ENCODE results near the gene EHBP1. TPM values are rescaled to one million over a fixed set of nuclear protein-coding genes. Genes with fewer than 3 reads are reported as not detected.

EHBP1 gene
- total RNA-seq, 3 donors from 2014 or later (not counting 1 experiment from before 2014, with no cell fraction given) = 22.4 to 33.4 (median 28.3) TPM

DNA sequence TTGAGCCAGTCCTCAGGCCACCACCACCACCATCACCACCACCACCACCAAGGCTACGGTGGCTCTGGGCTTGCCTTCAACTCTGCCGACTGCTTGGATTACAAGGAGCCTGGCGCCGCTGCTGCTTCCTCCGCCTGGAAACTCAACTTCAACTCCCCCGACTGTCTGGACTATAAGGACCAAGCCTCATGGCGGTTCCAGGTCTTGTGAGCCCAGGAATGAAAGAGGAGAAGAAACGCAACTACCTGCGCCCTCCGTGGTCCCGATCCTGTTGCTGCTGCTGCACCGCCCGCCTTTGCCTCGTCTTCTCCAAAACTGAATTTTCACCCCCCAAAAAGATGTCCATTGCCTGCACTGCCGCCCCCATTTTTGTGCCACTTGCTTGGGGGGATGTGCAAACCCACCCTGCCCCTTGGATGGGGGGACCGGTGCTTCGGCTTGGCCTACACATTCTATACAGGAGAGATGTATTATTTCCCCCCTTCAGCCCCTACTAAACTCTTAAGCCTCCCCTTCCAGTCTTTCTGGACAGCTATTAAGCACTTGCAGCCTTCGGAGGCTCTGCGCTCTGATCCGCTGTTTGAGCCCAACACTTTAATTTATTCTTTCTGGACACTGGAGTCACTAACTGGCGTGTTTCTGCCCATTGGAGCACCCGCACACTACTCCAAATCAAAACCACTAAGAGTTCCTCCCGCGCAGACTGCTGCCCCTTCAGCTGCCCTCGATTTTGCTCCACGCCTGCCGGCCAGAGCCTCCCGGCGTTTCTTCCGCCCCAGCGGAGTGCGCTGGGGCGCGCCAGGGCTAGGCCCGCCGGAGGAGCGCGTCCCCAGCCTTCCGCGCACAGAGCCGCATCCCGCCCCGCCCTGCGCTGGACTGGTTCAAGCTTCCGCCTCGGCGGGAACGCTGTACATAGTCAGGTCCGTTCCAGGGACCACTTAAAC lies 350.9 kb downstream of the EHBP1 start:
- Mint-ChIP-seq H3K4me3 (peak overlapping the region; percentile 52), H3K27ac (no peak overlapping the region), H3K4me1 (peaks cover 43 to 44% of the 10 kb centered on the region in 2 donors), H3K9me3 (no peaks in the 10 kb centered on the region), H3K27me3 (ENCODE audit: low read depth in 2 of 2) (peaks cover 71 to 76% of the 10 kb centered on the region in 2 donors), H3K36me3 (no peaks in the 10 kb centered on the region)
- H3K27me3 ChIP-seq (ENCODE audit: control insufficient read depth, insufficient read depth, low read length) = peaks cover 77% of the 10 kb centered on the region
- DNase-seq (no peak), ATAC-seq (peak in 1 of 3 donors; percentile 31)
- H3K4me3 ChIP-seq (ENCODE audit: low read length) = no peak overlapping the region
- no peak overlapping the region for H3K27ac ChIP-seq (ENCODE audit: low read length)
- 11% methylated on average over 49 of the region's 49 CpGs for WGBS (ENCODE audit: insufficient coverage)
- H3K4me1 ChIP-seq (ENCODE audit: control insufficient read depth, insufficient read depth, low read length) = peaks cover 64% of the 10 kb centered on the region
- intact Hi-C loops (cut with micrococcal nuclease) = no loop called here
- no peaks in the 10 kb centered on the region for H3K36me3 ChIP-seq (ENCODE audit: control insufficient read depth, insufficient read depth, low read length)
- TF ChIP-seq, protein P1, sequence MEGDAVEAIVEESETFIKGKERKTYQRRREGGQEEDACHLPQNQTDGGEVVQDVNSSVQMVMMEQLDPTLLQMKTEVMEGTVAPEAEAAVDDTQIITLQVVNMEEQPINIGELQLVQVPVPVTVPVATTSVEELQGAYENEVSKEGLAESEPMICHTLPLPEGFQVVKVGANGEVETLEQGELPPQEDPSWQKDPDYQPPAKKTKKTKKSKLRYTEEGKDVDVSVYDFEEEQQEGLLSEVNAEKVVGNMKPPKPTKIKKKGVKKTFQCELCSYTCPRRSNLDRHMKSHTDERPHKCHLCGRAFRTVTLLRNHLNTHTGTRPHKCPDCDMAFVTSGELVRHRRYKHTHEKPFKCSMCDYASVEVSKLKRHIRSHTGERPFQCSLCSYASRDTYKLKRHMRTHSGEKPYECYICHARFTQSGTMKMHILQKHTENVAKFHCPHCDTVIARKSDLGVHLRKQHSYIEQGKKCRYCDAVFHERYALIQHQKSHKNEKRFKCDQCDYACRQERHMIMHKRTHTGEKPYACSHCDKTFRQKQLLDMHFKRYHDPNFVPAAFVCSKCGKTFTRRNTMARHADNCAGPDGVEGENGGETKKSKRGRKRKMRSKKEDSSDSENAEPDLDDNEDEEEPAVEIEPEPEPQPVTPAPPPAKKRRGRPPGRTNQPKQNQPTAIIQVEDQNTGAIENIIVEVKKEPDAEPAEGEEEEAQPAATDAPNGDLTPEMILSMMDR (IDR thresholded peaks at IDR 0.05) = no peak
- H3K9me3 ChIP-seq (ENCODE audit: control insufficient read depth, insufficient read depth, low read length) = no peaks in the 10 kb centered on the region

DNA sequence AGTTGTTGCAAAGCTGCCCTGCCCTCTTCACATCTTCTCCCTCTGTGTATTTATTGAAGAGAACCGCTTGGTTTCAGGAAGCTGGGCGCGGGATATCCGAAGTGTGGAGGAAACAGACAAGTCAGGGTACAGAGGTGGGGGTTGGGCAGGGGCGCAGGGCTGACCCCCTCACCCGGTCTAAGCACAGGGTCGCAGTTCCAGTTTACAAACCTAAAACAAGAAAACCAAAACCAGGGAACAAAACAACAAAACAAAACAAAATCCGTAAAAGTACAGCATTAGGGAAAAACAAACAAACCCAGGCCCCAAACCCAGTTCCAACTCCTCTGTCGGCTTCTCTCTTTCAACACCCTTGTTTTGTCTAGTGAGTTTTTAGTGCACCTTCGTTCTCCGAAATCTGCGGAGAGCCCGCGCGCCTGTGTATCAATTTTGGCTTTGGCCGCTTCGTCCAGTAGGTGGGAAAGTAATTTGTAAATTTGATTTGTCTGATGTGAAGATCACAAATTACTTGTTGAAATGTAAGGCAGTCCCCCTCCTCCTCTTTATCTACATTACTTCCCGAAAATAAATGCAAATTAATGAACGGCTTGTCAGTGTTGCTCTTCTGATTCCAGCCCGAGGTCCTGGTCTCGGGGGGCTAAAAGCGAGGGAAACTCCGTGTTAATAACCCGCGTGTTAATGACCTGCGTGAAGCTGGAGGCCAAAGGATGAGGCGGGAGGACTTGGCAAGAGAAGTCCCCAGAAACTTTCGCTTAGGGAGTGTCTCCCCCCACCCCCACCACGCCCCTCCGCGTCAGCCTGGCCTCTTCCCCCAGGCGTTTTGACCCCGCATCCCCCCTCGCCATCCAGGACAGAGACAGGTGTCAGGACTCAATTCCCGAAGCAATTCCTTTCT lies 352.0 kb downstream of the EHBP1 start:
- Histone ChIP-seq H3K36me3 (ENCODE audit: control insufficient read depth, insufficient read depth, low read length) (no peaks in the 10 kb centered on the region), H3K27me3 (ENCODE audit: control insufficient read depth, insufficient read depth, low read length) (peaks cover 75% of the 10 kb centered on the region), H3K9me3 (ENCODE audit: control insufficient read depth, insufficient read depth, low read length) (no peaks in the 10 kb centered on the region), H3K27ac (ENCODE audit: low read length) (no peak overlapping the region), H3K4me3 (ENCODE audit: low read length) (no peak overlapping the region), H3K4me1 (ENCODE audit: control insufficient read depth, insufficient read depth, low read length) (peaks cover 58% of the 10 kb centered on the region)
- Mint-ChIP-seq H3K36me3 (no peaks in the 10 kb centered on the region), H3K9me3 (peaks cover 0 to under 1% of the 10 kb centered on the region in 2 donors), H3K27ac (no peak overlapping the region), H3K4me3 (peak overlapping the region; percentile 52), H3K27me3 (ENCODE audit: low read depth in 2 of 2) (peaks cover 71 to 80% of the 10 kb centered on the region in 2 donors), H3K4me1 (peaks cover 43 to 44% of the 10 kb centered on the region in 2 donors)
- TF ChIP-seq, protein P1 (IDR thresholded peaks at IDR 0.05) = no peak
- no peak for ATAC-seq
- DNase-seq = no peak
- intact Hi-C loops (cut with micrococcal nuclease) = no loop called here
- WGBS (ENCODE audit: insufficient coverage) = 13% methylated on average over 22 of the region's 35 CpGs

DNA sequence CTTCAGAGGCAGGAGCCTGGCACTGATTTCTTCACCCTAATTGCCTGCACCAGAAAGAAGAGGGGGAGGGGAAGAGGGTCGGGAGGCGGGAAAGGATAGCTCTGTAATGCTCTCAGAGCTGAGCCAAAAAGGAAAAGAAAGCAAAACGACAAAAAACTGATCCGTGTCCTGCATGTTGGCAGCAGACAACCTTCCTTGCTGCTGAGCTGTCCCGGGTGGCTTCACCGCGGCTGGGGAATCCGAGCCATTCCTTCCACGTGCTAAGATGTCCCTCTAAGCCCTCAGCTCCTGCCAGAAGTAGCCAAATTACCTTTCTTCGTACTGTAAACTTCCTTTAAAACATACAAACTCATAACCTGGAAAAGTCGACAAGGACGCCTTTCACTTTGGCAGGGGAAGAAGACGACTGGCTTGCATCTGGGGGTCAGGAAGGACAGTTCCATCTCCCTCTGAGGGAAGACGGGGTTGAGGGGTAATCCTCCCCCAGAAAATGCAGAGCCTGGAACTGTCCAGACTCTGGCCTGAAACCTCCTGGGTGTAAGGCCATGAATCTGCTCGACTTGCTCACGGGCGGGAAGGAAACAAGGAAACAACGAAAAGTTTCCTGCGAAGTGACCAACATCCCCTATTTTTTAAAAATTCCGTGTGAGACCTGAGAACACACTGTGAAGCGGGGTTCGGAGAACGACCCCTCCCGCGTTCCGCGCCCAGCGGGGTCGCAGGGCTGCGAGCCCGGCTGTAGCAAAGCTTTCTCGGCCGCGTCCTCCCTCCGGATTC lies 352.8 kb downstream of the EHBP1 start:
- H3K27me3 ChIP-seq (ENCODE audit: control insufficient read depth, insufficient read depth, low read length) = peaks cover 75% of the 10 kb centered on the region
- H3K36me3 ChIP-seq (ENCODE audit: control insufficient read depth, insufficient read depth, low read length) = no peaks in the 10 kb centered on the region
- H3K4me3 ChIP-seq (ENCODE audit: low read length) = no peak overlapping the region
- TF ChIP-seq, protein P1 (IDR thresholded peaks at IDR 0.05) = no peak
- peak overlapping the region; percentile 21 for H3K4me3 Mint-ChIP-seq
- intact Hi-C loops (cut with micrococcal nuclease) = no loop called here
- peaks cover 58% of the 10 kb centered on the region for H3K4me1 ChIP-seq (ENCODE audit: control insufficient read depth, insufficient read depth, low read length)
- H3K27ac ChIP-seq (ENCODE audit: low read length) = no peak overlapping the region
- H3K4me1 Mint-ChIP-seq = peaks cover 40 to 44% of the 10 kb centered on the region in 2 donors
- H3K27me3 Mint-ChIP-seq (ENCODE audit: low read depth in 2 of 2) = peaks cover 67 to 77% of the 10 kb centered on the region in 2 donors
- no peaks in the 10 kb centered on the region for H3K9me3 ChIP-seq (ENCODE audit: control insufficient read depth, insufficient read depth, low read length)
- H3K36me3 Mint-ChIP-seq = no peaks in the 10 kb centered on the region
- H3K9me3 Mint-ChIP-seq = peaks cover 0 to 3% of the 10 kb centered on the region in 2 donors
- DNase-seq (peak in 1 of 2 donors; percentile 5), ATAC-seq (no peak)
- 7% methylated on average over 35 of the region's 35 CpGs for WGBS (ENCODE audit: insufficient coverage)
- H3K27ac Mint-ChIP-seq = no peak overlapping the region
